ENCODE results near the gene UBE2D3.
A peak's percentile ranks its signal among the peaks of the same experiment; 100 is the strongest.

The UBE2D3 gene

DNA sequence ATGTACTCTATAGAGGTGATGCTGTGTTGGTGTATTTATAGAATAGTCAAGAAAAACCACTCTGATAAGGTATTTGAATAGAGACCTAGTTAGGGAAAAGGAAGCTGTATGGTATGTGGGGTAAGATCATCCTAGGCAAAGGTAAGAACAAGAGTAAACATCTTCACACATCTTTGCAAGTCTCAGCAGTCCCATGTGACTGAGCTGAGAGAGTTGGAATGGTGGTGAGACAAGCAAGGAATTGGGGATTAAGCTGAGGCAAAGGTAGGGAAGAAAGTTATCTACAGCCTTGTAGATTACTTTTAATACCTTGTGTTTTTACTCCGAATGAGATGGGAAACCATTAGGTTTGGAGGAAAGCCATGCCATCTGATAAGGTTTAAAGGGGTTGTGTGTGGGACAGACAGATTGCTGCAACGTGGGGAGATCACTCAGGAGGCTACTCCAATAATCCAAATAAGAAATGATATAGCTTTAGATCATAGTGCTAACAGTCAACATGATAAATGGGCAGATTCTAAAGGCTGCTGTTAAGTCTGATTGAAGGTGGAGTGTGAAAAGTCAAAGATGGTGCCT lies 34.9 kb downstream of the UBE2D3 start:
- ATAC-seq, result no peak
- TF ChIP-seq ZC3H10 (CRISPR knock-in tag; IDR thresholded peaks at IDR 0.05) (no peak), SNAI2 (CRISPR knock-in tag; IDR thresholded peaks at IDR 0.05) (no peak), RARB (CRISPR knock-in tag; IDR thresholded peaks at IDR 0.05) (no peak), TCF4 (CRISPR knock-in tag; IDR thresholded peaks at IDR 0.05; ENCODE audit: borderline replicate concordance) (no peak), ZNF70 (CRISPR knock-in tag; IDR thresholded peaks at IDR 0.05) (no peak), GLIS3 (CRISPR knock-in tag; IDR thresholded peaks at IDR 0.05) (no peak), ZFP30 (CRISPR knock-in tag; IDR thresholded peaks at IDR 0.05) (no peak)
- TF ChIP-seq, protein P1, sequence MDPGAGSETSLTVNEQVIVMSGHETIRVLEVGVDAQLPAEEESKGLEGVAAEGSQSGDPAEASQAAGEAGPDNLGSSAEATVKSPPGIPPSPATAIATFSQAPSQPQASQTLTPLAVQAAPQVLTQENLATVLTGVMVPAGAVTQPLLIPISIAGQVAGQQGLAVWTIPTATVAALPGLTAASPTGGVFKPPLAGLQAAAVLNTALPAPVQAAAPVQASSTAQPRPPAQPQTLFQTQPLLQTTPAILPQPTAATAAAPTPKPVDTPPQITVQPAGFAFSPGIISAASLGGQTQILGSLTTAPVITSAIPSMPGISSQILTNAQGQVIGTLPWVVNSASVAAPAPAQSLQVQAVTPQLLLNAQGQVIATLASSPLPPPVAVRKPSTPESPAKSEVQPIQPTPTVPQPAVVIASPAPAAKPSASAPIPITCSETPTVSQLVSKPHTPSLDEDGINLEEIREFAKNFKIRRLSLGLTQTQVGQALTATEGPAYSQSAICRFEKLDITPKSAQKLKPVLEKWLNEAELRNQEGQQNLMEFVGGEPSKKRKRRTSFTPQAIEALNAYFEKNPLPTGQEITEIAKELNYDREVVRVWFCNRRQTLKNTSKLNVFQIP (CRISPR knock-in tag; IDR thresholded peaks at IDR 0.05; ENCODE audit: borderline replicate concordance, low read depth), result no peak

DNA sequence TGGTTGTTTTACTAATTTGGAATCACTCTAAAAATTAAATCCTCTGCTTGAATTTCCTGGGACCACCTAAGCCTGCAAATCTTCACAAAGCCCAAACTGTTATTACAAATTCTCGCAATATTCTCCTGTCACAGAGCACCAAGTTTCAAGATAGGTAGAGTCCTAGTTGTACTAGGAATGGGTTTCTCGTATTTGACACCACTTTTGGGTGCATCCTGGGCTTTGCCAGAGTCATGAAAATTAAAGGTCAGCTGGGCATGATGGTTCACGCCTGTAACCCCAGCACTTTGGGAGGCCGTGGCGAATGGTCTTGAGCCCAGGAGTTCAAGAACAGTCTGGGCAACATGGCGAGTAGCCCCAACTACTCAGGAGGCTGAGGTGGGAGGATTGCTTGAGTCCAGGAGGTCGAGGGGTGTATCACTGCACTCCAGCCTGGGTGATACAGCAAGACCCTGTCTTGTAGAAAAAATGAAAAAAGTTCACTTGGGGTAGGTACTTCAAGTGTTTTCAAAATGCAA lies 36.0 kb downstream of the UBE2D3 start:
- TF ChIP-seq PPARA (CRISPR knock-in tag; IDR thresholded peaks at IDR 0.05; ENCODE audit: borderline replicate concordance) (no peak), CSDC2 (CRISPR knock-in tag; IDR thresholded peaks at IDR 0.05) (no peak), BACH2 (CRISPR knock-in tag; IDR thresholded peaks at IDR 0.05; ENCODE audit: borderline replicate concordance) (no peak), ZNF8 (CRISPR knock-in tag; IDR thresholded peaks at IDR 0.05) (no peak), OSR1 (CRISPR knock-in tag; IDR thresholded peaks at IDR 0.05) (no peak), SNAI2 (CRISPR knock-in tag; IDR thresholded peaks at IDR 0.05) (no peak), TOX (CRISPR knock-in tag; IDR thresholded peaks at IDR 0.05; ENCODE audit: borderline replicate concordance) (no peak), ZFP3 (CRISPR knock-in tag; IDR thresholded peaks at IDR 0.05) (no peak), RARB (CRISPR knock-in tag; IDR thresholded peaks at IDR 0.05) (no peak), ZNF565 (CRISPR knock-in tag; conservative IDR thresholded peaks at IDR 0.05; ENCODE audit: low read depth) (no peak)
- TF ChIP-seq, protein P2, sequence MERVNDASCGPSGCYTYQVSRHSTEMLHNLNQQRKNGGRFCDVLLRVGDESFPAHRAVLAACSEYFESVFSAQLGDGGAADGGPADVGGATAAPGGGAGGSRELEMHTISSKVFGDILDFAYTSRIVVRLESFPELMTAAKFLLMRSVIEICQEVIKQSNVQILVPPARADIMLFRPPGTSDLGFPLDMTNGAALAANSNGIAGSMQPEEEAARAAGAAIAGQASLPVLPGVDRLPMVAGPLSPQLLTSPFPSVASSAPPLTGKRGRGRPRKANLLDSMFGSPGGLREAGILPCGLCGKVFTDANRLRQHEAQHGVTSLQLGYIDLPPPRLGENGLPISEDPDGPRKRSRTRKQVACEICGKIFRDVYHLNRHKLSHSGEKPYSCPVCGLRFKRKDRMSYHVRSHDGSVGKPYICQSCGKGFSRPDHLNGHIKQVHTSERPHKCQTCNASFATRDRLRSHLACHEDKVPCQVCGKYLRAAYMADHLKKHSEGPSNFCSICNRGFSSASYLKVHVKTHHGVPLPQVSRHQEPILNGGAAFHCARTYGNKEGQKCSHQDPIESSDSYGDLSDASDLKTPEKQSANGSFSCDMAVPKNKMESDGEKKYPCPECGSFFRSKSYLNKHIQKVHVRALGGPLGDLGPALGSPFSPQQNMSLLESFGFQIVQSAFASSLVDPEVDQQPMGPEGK (CRISPR knock-in tag; IDR thresholded peaks at IDR 0.05; ENCODE audit: borderline replicate concordance), result no peak
- no peak for ATAC-seq

DNA sequence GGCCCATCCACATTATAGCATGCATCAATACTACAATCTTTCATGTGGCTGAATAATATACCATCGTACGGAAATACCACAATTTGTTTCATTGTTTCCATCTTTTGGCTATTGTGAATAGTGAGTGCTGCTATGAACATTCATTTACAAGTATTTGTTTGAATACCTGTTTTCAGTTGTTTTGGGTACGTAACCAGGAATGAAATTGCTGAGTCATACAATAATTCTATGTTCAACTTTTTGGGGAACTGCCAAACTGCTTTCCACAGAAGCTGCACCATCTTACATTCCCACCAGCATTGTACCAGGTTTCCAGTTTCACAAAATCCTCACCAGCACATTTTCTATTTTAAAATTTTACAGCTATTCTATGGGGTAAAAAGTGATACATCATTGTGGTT lies 38.0 kb downstream of the UBE2D3 start:
- TF ChIP-seq BACH2 (CRISPR knock-in tag; IDR thresholded peaks at IDR 0.05; ENCODE audit: borderline replicate concordance) (peak; percentile 66; the same call in 1 of the 2 replicates), ZNF8 (CRISPR knock-in tag; IDR thresholded peaks at IDR 0.05) (no peak), PPARA (CRISPR knock-in tag; IDR thresholded peaks at IDR 0.05; ENCODE audit: borderline replicate concordance) (no peak), ARNTL (CRISPR knock-in tag; IDR thresholded peaks at IDR 0.05; ENCODE audit: borderline replicate concordance, low read depth) (no peak), SNAI2 (CRISPR knock-in tag; IDR thresholded peaks at IDR 0.05) (no peak), TCF4 (CRISPR knock-in tag; IDR thresholded peaks at IDR 0.05; ENCODE audit: borderline replicate concordance) (no peak), CSDC2 (CRISPR knock-in tag; IDR thresholded peaks at IDR 0.05) (no peak), ZC3H10 (CRISPR knock-in tag; IDR thresholded peaks at IDR 0.05) (0 out of 2 replicates have a peak, but pooled peaks have one; percentile 26)
- TF ChIP-seq, protein P1 (CRISPR knock-in tag; IDR thresholded peaks at IDR 0.05; ENCODE audit: borderline replicate concordance, low read depth), result no peak
- TF ChIP-seq, protein P2 (CRISPR knock-in tag; IDR thresholded peaks at IDR 0.05; ENCODE audit: borderline replicate concordance), result peak; percentile 6; the same call in 1 of the 2 replicates
- ATAC-seq, result peak; percentile 57

DNA sequence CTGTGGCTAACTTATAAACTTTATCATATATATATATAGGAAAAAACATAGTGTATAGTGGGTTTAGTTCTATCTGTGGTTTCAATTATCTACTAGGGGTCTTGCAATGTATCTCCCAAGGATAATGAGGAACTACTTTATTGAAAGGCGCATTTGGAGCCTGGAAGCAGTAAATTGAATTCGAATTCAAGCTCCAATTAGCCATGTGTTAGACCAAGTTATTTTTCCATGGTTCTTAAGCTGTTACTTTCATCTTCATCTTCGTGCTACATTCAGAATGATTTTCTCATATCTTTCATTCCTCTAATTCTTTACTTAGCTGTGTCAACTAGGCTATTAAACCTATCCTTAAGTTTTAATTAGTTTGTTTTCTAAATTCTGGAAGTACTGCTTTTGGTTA lies 39.4 kb downstream of the UBE2D3 start:
- TF ChIP-seq SNAI2 (CRISPR knock-in tag; IDR thresholded peaks at IDR 0.05) (no peak), OSR1 (CRISPR knock-in tag; IDR thresholded peaks at IDR 0.05) (no peak)
- TF ChIP-seq, protein P2 (CRISPR knock-in tag; IDR thresholded peaks at IDR 0.05; ENCODE audit: borderline replicate concordance), result no peak
- TF ChIP-seq, protein P3, sequence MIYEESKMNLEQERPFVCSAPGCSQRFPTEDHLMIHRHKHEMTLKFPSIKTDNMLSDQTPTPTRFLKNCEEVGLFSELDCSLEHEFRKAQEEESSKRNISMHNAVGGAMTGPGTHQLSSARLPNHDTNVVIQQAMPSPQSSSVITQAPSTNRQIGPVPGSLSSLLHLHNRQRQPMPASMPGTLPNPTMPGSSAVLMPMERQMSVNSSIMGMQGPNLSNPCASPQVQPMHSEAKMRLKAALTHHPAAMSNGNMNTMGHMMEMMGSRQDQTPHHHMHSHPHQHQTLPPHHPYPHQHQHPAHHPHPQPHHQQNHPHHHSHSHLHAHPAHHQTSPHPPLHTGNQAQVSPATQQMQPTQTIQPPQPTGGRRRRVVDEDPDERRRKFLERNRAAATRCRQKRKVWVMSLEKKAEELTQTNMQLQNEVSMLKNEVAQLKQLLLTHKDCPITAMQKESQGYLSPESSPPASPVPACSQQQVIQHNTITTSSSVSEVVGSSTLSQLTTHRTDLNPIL (CRISPR knock-in tag; IDR thresholded peaks at IDR 0.05; ENCODE audit: low read depth), result no peak
- no peak for ATAC-seq
